DMS53 (cell line): ENCODE measurements around the gene RUFY1.
A peak's percentile ranks its signal among the peaks of the same experiment; 100 is the strongest.
"Not testable (repeated sequence)": the region's sequence is repeated elsewhere in the genome, so short reads cannot be mapped to it uniquely, and the experiment has no call there.

Experiments
- DNase-seq: peaks from one replicate; lab custom pipeline; 2025; lab: John Stamatoyannopoulos, UW

Gene RUFY1

GRCh38 chr5:179542170-179542569, 8.2 kb upstream of the RUFY1 start:
- no peak for DNase-seq

DNA sequence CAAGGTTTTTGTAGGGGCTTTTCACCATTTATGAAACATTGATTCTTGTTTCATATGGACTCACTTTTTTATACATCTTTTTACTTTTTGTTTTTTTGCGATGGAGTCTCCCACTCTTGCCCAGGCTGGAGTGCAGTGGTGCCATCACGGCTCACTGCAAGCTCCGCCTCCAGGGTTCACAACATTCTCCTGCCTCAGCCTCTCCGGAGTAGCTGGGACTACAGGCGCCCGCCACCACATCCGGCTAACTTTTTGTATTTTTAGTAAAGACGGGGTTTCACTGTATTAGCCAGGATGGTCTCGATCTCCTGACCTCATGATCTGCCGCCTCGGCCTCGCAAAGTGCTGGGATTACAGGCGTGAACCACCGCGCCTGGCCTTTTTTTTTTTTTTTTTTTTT, 7.1 kb upstream of the RUFY1 start:
- DNase-seq: not testable (repeated sequence)

- DNase-seq: no peak
Observed at GRCh38 chr5:179553006-179553405, 2.7 kb downstream of the RUFY1 start.

GRCh38 chr5:179553875-179554274, 3.5 kb downstream of the RUFY1 start:
- peak; percentile 32 for DNase-seq

DNA sequence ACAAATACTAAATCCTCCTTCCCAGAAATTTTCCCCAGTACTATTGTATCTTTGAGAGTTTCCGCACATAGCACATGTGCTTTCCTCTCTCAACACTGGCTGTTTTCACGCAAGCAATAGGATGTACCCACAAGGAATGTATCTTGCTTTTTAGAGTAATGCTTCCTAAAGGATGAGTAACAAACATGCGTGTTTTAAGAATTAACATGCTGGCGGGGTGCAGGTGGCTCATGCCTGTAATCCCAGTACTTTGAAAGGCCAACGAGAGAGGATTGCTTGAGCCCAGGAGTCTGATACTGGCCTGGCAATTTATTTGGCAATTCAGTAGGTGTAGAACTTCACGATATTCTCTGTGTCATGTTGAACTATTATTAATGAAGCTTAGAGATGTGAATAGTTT, 4.6 kb downstream of the RUFY1 start:
- DNase-seq: no peak

DNA sequence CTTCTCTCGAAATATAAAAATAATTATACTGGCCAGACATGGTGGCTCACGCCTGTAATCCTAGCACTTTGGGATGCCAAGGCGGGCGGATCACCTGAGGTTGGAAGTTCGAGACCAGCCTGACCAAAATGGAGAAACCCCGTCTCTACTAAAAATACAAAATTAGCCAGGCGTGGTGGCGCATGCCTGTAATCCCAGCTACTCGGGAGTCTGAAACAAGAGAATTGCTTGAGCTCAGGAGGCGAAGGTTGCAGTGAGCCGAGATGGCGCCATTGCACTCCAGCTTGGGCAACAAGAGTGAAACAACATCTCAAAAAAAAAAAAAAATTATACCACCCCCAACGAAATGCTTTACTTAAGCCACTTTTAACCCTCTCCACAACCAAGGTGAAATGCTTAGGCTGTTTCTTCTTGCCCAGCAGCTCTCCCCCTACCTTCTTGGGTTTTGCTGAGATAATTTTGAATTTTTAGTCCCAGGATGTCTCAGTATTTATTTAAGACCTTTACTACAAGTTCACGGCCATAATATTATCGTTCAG, 8.0 kb downstream of the RUFY1 start:
- peak; percentile 12 for DNase-seq

GRCh38 chr5:179558932-179559283, 8.6 kb downstream of the RUFY1 start:
- peak; percentile 73 for DNase-seq

DNA sequence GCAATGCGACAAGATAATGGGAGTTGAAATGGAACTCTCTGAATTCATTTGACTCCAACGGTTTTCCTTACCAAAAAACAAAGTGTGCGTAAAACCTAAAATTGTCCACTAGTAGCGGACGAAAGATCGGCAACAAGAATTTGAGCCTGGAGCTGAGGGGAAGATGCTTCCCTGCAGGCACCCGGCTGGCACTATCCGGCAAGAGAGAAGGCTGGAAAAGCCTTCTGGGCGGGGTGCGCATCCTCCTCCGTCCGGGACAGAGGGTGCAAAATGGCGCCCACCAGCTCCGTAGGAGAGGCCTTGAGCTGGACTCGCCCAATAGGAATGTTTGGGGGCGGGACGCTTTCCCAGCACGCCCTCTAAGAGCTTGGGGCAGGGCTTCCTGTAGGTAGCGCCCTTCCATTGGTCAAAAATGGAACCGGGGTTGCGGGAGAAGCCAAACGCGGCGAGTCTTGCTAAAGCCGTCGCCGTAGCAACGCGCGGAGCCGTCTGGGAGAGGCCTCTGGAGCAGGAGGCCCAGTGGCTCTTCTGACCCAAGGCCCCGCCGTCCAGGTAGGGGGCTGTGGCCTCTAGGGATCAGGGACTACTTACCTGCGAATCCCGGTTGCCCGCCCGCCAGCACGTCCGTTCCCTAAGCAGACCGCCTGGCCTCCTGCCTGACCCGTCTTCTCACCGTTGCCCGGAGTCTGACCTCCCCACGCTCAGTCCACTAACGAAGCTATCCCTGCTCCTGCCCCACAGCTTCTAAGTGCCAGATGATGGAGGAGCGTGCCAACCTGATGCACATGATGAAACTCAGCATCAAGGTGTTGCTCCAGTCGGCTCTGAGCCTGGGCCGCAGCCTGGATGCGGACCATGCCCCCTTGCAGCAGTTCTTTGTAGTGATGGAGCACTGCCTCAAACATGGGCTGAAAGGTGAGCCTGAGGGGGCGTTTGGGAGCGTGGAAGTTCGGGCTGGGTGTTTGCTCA, 9.2 kb downstream of the RUFY1 start:
- peak; percentile 100 for DNase-seq

GRCh38 chr5:179564526-179564925, 14.2 kb downstream of the RUFY1 start:
- no peak for DNase-seq

GRCh38 chr5:179568721-179569120, 18.4 kb downstream of the RUFY1 start:
- no peak for DNase-seq

DNA sequence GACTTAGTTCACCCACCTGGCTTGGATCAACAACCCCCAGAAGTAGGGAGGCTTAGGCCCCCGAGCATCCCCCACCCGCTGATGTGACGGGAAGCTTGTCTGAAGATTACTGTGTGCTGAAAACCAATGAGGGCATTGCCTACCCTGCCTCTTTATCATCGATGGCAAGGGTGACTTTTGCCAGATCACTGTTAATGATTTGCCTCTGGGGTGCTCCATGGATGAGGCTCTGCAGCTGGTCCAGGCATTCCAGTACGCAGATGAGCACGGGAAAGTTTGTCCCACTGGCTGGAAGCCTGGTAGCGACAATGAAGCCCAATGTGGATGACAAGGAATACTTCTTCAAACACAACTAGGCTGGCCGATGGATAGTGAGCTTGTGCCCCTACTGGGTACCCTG, 22.0 kb downstream of the RUFY1 start:
- no peak for DNase-seq

GRCh38 chr5:179577286-179577960, 27.1 kb downstream of the RUFY1 start:
- no peak for DNase-seq

DNA sequence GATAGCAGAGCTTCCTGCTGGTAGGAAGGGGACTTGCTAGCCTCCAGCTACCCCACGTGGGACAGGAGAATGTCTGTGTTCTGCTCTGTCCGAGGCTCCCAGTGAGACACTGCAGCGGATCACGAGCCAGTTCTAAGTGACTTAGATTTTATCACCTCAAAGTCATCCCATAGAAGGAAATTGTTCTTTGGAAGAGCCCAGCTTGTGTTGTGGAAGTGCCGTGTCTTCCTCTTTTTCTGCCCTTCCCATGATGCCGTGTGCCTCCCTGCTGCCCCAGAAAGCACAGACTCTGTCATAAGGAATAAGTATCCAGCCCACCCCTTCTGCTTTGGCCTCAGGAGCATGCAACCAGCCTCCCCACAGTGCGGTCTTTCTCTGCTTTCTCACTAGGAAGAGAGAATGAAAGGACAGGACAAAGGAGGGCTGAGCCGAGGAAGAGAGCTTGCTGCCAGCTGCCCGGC, 35.6 kb downstream of the RUFY1 start:
- no peak for DNase-seq

DNA sequence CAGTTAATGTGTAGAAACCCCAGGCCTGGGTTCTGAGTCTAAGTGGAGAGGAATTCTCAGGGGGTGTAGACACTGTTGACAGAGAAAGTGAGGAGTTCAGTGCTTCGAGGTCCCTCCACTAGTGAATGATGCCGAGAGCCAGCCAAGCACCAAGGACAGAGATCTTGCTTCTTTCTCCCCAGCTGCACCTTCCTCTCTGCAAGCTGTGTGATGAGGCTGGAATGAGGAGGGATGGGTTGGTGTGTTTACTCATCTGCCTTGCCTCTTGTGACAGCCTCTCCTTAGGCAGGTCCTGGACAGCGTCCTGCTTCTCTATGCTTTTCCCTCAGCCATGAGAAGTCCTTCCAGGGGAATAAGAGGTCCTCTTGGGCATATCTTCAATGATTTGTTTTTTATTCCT, 37.8 kb downstream of the RUFY1 start:
- no peak for DNase-seq

- no peak for DNase-seq
Observed at GRCh38 chr5:179595916-179596315, 45.6 kb downstream of the RUFY1 start.

DNA sequence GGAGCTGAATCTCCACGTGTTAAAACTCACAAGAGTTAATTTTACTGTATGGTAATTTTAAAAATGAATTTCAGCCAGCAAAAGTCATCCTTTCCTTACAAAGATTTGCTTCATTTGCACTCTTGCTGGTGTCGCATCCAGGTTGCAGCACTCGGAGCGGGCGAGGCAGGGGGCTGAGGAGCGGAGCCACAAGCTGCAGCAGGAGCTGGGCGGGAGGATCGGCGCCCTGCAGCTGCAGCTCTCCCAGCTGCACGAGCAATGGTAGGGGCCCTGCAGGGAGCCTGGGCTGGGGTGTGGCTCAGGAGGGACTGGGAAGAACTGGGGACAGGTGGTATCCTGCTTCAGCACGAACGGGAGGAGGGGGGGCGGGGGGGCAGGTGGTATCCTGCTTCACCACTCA, 46.1 kb downstream of the RUFY1 start:
- DNase-seq: peak; percentile 42

GRCh38 chr5:179599100-179599499, 48.7 kb downstream of the RUFY1 start:
- DNase-seq: no peak

DNA sequence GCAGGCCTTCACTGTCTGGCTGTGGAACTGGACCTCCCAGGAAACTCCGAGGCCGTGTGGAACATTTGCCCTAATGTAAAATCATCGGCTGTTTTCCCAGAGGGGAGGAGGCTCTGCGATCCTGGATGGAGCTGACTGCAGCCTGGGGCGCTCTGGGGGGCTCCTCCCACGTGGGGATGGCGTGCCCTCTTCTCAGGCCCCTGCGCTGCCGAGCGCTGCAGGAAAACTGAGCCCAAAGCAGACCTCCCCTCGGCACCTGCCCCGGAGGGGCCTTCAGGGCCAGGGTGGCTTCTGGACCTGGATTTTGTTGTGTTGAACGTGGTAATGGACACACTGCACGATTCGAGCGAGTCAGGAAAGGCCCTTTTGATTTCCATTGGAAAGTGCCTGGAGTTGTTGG, 49.2 kb downstream of the RUFY1 start:
- no peak for DNase-seq

- DNase-seq: no peak
Observed at GRCh38 chr5:179599973-179600372, 49.6 kb downstream of the RUFY1 start.

DNA sequence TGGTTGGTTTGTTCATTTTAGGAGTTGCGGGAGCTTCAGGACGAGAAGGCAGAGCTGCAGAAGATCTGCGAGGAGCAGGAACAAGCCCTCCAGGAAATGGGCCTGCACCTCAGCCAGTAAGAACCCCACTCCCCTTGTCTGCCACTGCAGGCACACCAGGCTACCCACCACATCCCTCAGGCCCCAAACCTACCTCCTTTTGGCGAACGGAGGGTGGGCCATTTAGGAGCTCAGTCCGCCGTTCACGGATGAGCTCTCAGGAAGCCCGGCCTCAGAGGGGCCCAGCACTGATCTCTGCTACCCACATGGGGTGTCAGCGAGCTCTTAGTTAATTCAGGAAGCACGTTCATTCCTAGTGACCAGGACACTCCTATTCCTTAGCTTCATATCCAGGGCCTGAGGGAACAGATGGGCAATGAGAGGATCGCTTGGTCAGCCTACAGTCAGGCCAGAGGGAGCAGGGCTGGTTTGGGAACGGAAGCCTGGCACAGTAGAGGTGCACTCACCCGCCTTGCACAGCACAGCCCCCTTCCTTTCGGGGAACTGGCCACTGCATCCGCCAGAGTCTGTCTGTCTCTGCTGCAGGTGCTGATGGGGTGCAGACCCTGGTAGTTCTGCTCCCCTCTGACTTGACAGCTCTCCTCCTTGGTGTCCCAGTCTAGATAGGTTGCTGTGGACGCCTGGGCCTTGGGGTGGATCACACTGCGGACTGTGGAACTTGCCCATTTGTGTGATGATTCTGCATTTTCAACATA, 51.7 kb downstream of the RUFY1 start:
- no peak for DNase-seq

DNA sequence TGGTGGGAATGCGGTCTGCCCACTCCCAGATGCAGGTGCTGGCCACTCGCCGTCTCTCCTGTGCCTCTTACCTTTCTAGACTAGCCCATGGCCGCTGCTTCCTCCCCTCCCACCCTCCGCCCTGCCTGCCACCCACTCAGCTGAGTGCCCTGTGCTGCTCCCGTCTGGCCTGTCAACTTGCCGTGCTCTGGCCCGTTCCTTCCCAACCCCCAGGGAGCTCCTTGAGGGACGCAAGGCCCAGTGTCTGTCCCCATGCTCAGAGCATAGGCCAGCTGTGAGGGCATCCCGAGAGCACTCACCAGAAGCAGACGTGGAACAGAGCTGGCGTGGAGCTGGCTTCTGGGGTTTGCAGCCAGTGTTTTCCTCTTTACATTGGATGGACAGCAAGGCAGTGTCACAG, 53.0 kb downstream of the RUFY1 start:
- DNase-seq: no peak
